K562 (cell line): Measurements from ENCODE around the gene SRGAP3. TPM values are rescaled to one million over a fixed set of nuclear protein-coding genes. Genes with fewer than 3 reads are reported as not detected.

Source experiments
- ATAC-seq: fragments of 200-7000 bp; cut with Tn5 transposase; 3 replicates; pipeline ENCODE4 v1.9.1; 2020; ENCODE audit warnings: moderate library complexity
- BruUV-seq: library from RNA; stranded (reverse); fragments of 400-500 nt; replicated peaks from 2 replicates; lab custom pipeline; 2021; lab: Mats Ljungman, UMichigan
- CTCF ChIA-PET: fragments of 300-600 bp; formaldehyde crosslinking; extraction: SDS; loops from one replicate; lab custom pipeline; 2021; ENCODE audit warnings: low intra/inter-chr PET ratio; lab: Yijun Ruan, JAX
- POLR2A ChIA-PET: fragments of 300-600, 350-650 bp; sonication (Branson Sonifier 250); formaldehyde crosslinking; extraction: SDS; loops from one replicate; lab custom pipeline; 2021; ENCODE audit warnings: antibody characterized with exemption, inconsistent platforms; lab: Yijun Ruan, JAX
- DNase-seq, 4 experiments: peaks; one replicate each; pipeline versions ENCODE4 v3.0.0 to v3.0.0-alpha.2; 2011 to 2018; ENCODE audit warnings: low spot score in 3 of 4, mixed read lengths in 3 of 4; ENCODE audit errors: extremely low read depth in 1 of 4
- FAIRE-seq: peaks from 2 replicates; lab custom pipeline; 2011; peaks lifted over from hg19 to GRCh38; lab: Jason Lieb, UNC
- H2AFZ ChIP-seq: 2 replicates; pipeline ENCODE4 v1.6.0; 2011; ENCODE audit warnings: low read depth, low read length, control low read depth, inconsistent platforms
- H3K27ac ChIP-seq: fragments of 200-600 bp; 3 replicates; pipeline ENCODE4 v1.8.0; 2011; ENCODE audit warnings: low read depth, mild to moderate bottlenecking, control low read depth, inconsistent platforms, low read length, moderate library complexity, mixed read lengths; ENCODE audit errors: extremely low read depth
- H3K27me3 ChIP-seq, 2 experiments: fragments of 300-600 bp in 1 of 2; 2 replicates in 1 of 2; 3 replicates in 1 of 2; pipeline versions ENCODE4 v1.6.0 to v1.8.0; 2011; ENCODE audit warnings: inconsistent platforms in 2 of 2, low read length in 2 of 2, mild to moderate bottlenecking in 1 of 2, mixed read lengths in 1 of 2, moderate library complexity in 1 of 2; ENCODE audit not compliant: control insufficient read depth in 2 of 2, insufficient read depth in 2 of 2
- H3K36me3 ChIP-seq: fragments of 300-600 bp; 3 replicates; pipeline ENCODE4 v1.8.0; 2011; ENCODE audit warnings: mild to moderate bottlenecking, low read length, inconsistent platforms; ENCODE audit not compliant: control insufficient read depth, insufficient read depth
- H3K4me1 ChIP-seq, 2 experiments: fragments of 200-600 bp in 1 of 2; replicated peaks in 1 of 2; 2 replicates in 1 of 2; 3 replicates in 1 of 2; pipeline versions ENCODE4 v1.5.1 to v1.8.0; 2011; ENCODE audit warnings: inconsistent platforms in 2 of 2, low read length in 2 of 2, mild to moderate bottlenecking in 1 of 2, mixed read lengths in 1 of 2, moderate library complexity in 1 of 2; ENCODE audit not compliant: control insufficient read depth in 2 of 2, insufficient read depth in 2 of 2
- H3K4me2 ChIP-seq: 2 replicates; pipeline ENCODE4 v1.6.1; 2011; ENCODE audit warnings: low read length, control low read depth, inconsistent platforms, mixed read lengths; ENCODE audit not compliant: insufficient read depth
- H3K4me3 ChIP-seq: fragments of 200-600 bp; sonication (generic), shearing (Covaris generic); 2 replicates; pipeline ENCODE4 v1.5.1; 2016; ENCODE audit warnings: control low read depth, inconsistent platforms
- H3K79me2 ChIP-seq: fragments of 200-600 bp; 3 replicates; pipeline ENCODE4 v1.8.0; 2011; ENCODE audit warnings: low read length, inconsistent platforms; ENCODE audit not compliant: control insufficient read depth, insufficient read depth
- H3K9ac ChIP-seq, 2 experiments: 2 replicates each; pipeline versions ENCODE4 v1.6.0 to v1.6.1; 2011; ENCODE audit warnings: low read depth in 2 of 2, low read length in 2 of 2, control low read depth in 1 of 2, inconsistent platforms in 1 of 2, mild to moderate bottlenecking in 1 of 2, mixed read lengths in 1 of 2; ENCODE audit not compliant: insufficient read depth in 1 of 2
- H3K9me1 ChIP-seq: one replicate; pipeline ENCODE4 v1.6.0; 2011; ENCODE audit warnings: inconsistent platforms, mild to moderate bottlenecking, low read length, moderate library complexity; ENCODE audit not compliant: control insufficient read depth, insufficient read depth
- H3K9me3 ChIP-seq: replicated peaks from 2 replicates; pipeline ENCODE4 v1.5.1; 2011; ENCODE audit warnings: low read depth, low read length, inconsistent platforms; ENCODE audit not compliant: control insufficient read depth, insufficient read depth
- H4K20me1 ChIP-seq: replicated peaks from 2 replicates; pipeline ENCODE4 v1.6.1; 2011; ENCODE audit warnings: low read length, inconsistent platforms, mixed read lengths; ENCODE audit not compliant: control insufficient read depth, insufficient read depth
- CTCFL ChIP-seq: IDR thresholded peaks from 2 replicates; pipeline ENCODE4 v1.6.1; 2011; ENCODE audit warnings: borderline replicate concordance, low read depth, mild to moderate bottlenecking, moderate library complexity, low read length; ENCODE audit not compliant: insufficient read depth, poor library complexity, severe bottlenecking
- FOSL1 ChIP-seq: fragments of 200-800 bp; sonication (Bioruptor generic); conservative IDR thresholded peaks from 2 replicates; pipeline ENCODE4 v1.6.1; 2016; ENCODE audit warnings: missing genetic modification characterization, missing compliant biosample characterization
- HNRNPH1 ChIP-seq: fragments of 200-400 bp; formaldehyde crosslinking; optimal IDR thresholded peaks from 2 replicates; pipeline ENCODE3; 2017; ENCODE audit warnings: low read depth, mild to moderate bottlenecking, low read length, moderate library complexity
- MTA3 ChIP-seq: fragments of 450-650 bp; formaldehyde crosslinking; IDR thresholded peaks from 2 replicates; pipeline ENCODE4 v1.6.1; 2017; ENCODE audit warnings: mild to moderate bottlenecking, borderline replicate concordance
- NR0B1 ChIP-seq: fragments of 450-650 bp; IDR thresholded peaks from one replicate; pipeline ENCODE4 v1.6.1; 2018; ENCODE audit warnings: mild to moderate bottlenecking, moderate library complexity; ENCODE audit not compliant: partially characterized antibody
- NR4A1 ChIP-seq, 2 experiments: fragments of 250-450 bp in 1 of 2; fragments of 450-650 bp in 1 of 2; sonication (Bioruptor Pico) in 1 of 2; IDR thresholded peaks; 2 replicates each; pipeline versions ENCODE4 v1.4.0 to v1.6.1; 2016 to 2020; ENCODE audit warnings: mild to moderate bottlenecking in 2 of 2, missing compliant biosample characterization in 1 of 2, missing genetic modification characterization in 1 of 2, moderate library complexity in 1 of 2
- RBM39 ChIP-seq: fragments of 200-400 bp; formaldehyde crosslinking; optimal IDR thresholded peaks from 2 replicates; pipeline ENCODE3; 2018; ENCODE audit warnings: low read depth, low read length
- SNAPC5 ChIP-seq: fragments of 250-450 bp; sonication (Bioruptor Pico); IDR thresholded peaks from 2 replicates; pipeline ENCODE4 v1.8.0; 2021; ENCODE audit warnings: moderate library complexity, mild to moderate bottlenecking, inconsistent platforms
- SREBF2 ChIP-seq: sonication (generic); formaldehyde crosslinking; IDR thresholded peaks from 2 replicates; pipeline ENCODE4 v1.4.0; 2020; ENCODE audit warnings: mild to moderate bottlenecking, missing genetic modification reagents
- TCF7 ChIP-seq: sonication (generic); IDR thresholded peaks from 2 replicates; pipeline ENCODE4 v1.6.1; 2016; ENCODE audit warnings: antibody characterized with exemption, borderline replicate concordance
- USF1 ChIP-seq: sonication (generic); formaldehyde crosslinking; IDR thresholded peaks from 2 replicates; pipeline ENCODE4 v1.9.0; 2022; ENCODE audit warnings: mild to moderate bottlenecking, missing genetic modification reagents
- ZBTB7A ChIP-seq: IDR thresholded peaks from 2 replicates; pipeline ENCODE4 v1.6.1; 2011; ENCODE audit warnings: low read depth, mild to moderate bottlenecking, low read length, moderate library complexity, borderline replicate concordance; ENCODE audit not compliant: control insufficient read depth
- WGBS: fragments of 100-300 bp; shearing (Covaris generic); methylation state at CpG from one replicate; pipeline ENCODE4 v1.1.6; 2016; ENCODE audit warnings: low coverage, mixed read lengths; ENCODE audit not compliant: insufficient coverage; ENCODE audit errors: missing lambda C conversion rate; 5-methylcytosine and 5-hydroxymethylcytosine counted together
- in situ Hi-C: fragments of 300-500 bp; cut with MboI; formaldehyde crosslinking; loops from 4 replicates; pipeline ENCODE4 v1.15.0; 2018; ENCODE audit warnings: inconsistent platforms, mixed read lengths
- intact Hi-C: fragments of 100-400 bp; cut with micrococcal nuclease; formaldehyde crosslinking; loops from 2 replicates; pipeline ENCODE4 v1.14.2; 2022
- polyA plus RNA-seq, 8 experiments: library from polyadenylated mRNA; depleted of rRNA in 4 of 8; stranded (reverse) in 5 of 8; unstranded in 3 of 8; fragments of >200 nt; fragmentation: Nextera tagmentation in 2 of 8; fragmentation: Illumina TruSeq in 1 of 8; extraction: Ambion mirVana in 2 of 8; extraction: Trizol in 1 of 8; gene quantifications; 2 replicates each; pipeline versions ENCODE4 v1.2.1 to v1.2.3, GENCODE V29; 2011 to 2014; ENCODE audit warnings: inconsistent platforms in 1 of 8, missing spikeins in 1 of 8
- total RNA-seq, 7 experiments: library from RNA; depleted of rRNA in 6 of 7; stranded (reverse); fragments of >200 nt in 6 of 7; fragmentation: Illumina TruSeq in 2 of 7; extraction: Trizol in 2 of 7; gene quantifications; 2 replicates each; pipeline versions ENCODE4 v1.2.1 to v1.2.3, GENCODE V29; 2011 to 2021; ENCODE audit warnings: low replicate concordance in 1 of 7
- TF ChIP-seq, protein P1 (sequence below): sonication (generic); formaldehyde crosslinking; IDR thresholded peaks from 2 replicates; pipeline ENCODE4 v1.8.0; 2022; ENCODE audit warnings: missing genetic modification reagents, mild to moderate bottlenecking, borderline replicate concordance

The SRGAP3 gene
- total and polyA plus RNA-seq, 9 of the 15 experiments (the other 6 are each of a cell fraction or from before 2014, with no cell fraction given): 0.11 to 0.85 (median 0.35) TPM; not detected in 2

GRCh38 chr3:9021271-9022009 is 228.0 kb downstream of the SRGAP3 start:
- FAIRE-seq (no peak), DNase-seq (no peak)
- POLR2A ChIA-PET: interaction anchor here (0.9 kb wide), 1 partner anchor 13 kb away, joined by 3 read pairs; no protein-coding TSS in a partner anchor

More at GRCh38 chr3:9021271-9022009, 228.0 kb downstream of the SRGAP3 start:
- H3K36me3 ChIP-seq: no peaks in the 10 kb centered on the region
- H3K4me1 ChIP-seq: no peaks in the 10 kb centered on the region
- no peak for TF ChIP-seq MTA3
- no peak for TF ChIP-seq CTCFL
- no peak for TF ChIP-seq FOSL1 (tag)
- no peak for TF ChIP-seq NR0B1
- TF ChIP-seq NR4A1 (CRISPR knock-in tag; IDR thresholded peaks at IDR 0.05): no peak
- TF ChIP-seq NR4A1 (tag; IDR thresholded peaks at IDR 0.05): no peak
- no peak for TF ChIP-seq USF1 (CRISPR knock-in tag)
- no peak for TF ChIP-seq TCF7
- TF ChIP-seq ZBTB7A: no peak
- TF ChIP-seq HNRNPH1: no peak
- TF ChIP-seq, protein P1, sequence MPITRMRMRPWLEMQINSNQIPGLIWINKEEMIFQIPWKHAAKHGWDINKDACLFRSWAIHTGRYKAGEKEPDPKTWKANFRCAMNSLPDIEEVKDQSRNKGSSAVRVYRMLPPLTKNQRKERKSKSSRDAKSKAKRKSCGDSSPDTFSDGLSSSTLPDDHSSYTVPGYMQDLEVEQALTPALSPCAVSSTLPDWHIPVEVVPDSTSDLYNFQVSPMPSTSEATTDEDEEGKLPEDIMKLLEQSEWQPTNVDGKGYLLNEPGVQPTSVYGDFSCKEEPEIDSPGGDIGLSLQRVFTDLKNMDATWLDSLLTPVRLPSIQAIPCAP (CRISPR knock-in tag): no peak
- no peak for TF ChIP-seq SNAPC5 (CRISPR knock-in tag)
- TF ChIP-seq SREBF2 (CRISPR knock-in tag): no peak
- no peak for TF ChIP-seq RBM39
- H3K27me3 ChIP-seq: peaks cover 25 to 51% of the 10 kb centered on the region in 2 experiments; a peak in 4 of 5 replicates
- WGBS: under 1% methylated on average over 7 of the region's 7 CpGs
- no peak for ATAC-seq
- no peaks in the 10 kb centered on the region for H4K20me1 ChIP-seq
- no peaks in the 10 kb centered on the region for H3K9me1 ChIP-seq
- no peak overlapping the region for H2AFZ ChIP-seq
- no peaks in the 10 kb centered on the region for H3K79me2 ChIP-seq
- intact Hi-C loops (no loop called here), in situ Hi-C loops (no loop called here)
- H3K9ac ChIP-seq: no peak overlapping the region
- CTCF ChIA-PET: no interaction called here
- BruUV-seq: no TSS peak
- H3K9me3 ChIP-seq: no peaks in the 10 kb centered on the region
- no peak overlapping the region for H3K4me3 ChIP-seq
- H3K27ac ChIP-seq: no peak overlapping the region
- no peak overlapping the region for H3K4me2 ChIP-seq
